GM13976 (cell line): ENCODE results near the gene GCNT4.
A peak's percentile ranks its signal among the peaks of the same experiment; 100 is the strongest.

Experiments
- DNase-seq: peaks from one replicate; pipeline ENCODE4 v3.0.0; 2012; ENCODE audit warnings: low spot score
- CTCF ChIP-seq: IDR thresholded peaks from 2 replicates; pipeline ENCODE4 v1.5.1; 2012; ENCODE audit warnings: borderline replicate concordance, mild to moderate bottlenecking; ENCODE audit not compliant: insufficient read depth; ENCODE audit errors: extremely low read depth, missing control alignments, control extremely low read depth
- in situ Hi-C: fragments of 300-500 bp; cut with MboI; formaldehyde crosslinking; loops from one replicate; pipeline ENCODE4 v1.12.0; 2022; ENCODE audit warnings: low sequenced_read_pairs, mixed read lengths, inconsistent platforms; ENCODE audit not compliant: unreplicated experiment

Gene GCNT4

GRCh38 chr5:75058986-75059535 lies 6.7 kb upstream of the GCNT4 start:
- DNase-seq, result no peak
- TF ChIP-seq CTCF, result no peak
- in situ Hi-C loops, result no loop called here

GRCh38 chr5:75057561-75057960 lies 5.2 kb upstream of the GCNT4 start:
- TF ChIP-seq CTCF, result no peak
- no peak for DNase-seq
- in situ Hi-C loops, result no loop called here

- in situ Hi-C loops, result no loop called here
- TF ChIP-seq CTCF, result no peak
Observed at GRCh38 chr5:75055727-75056144, 3.4 kb upstream of the GCNT4 start.

GRCh38 chr5:75054134-75054930 lies 2.0 kb upstream of the GCNT4 start:
- no peak for DNase-seq
- in situ Hi-C loops, result no loop called here
- TF ChIP-seq CTCF, result no peak

More at GRCh38 chr5:75055727-75056144, 3.4 kb upstream of the GCNT4 start:
- DNase-seq, result no peak

GRCh38 chr5:75053304-75054133 lies 1.2 kb upstream of the GCNT4 start:
- in situ Hi-C loops, result no loop called here
- DNase-seq, result no peak
- TF ChIP-seq CTCF, result no peak

- in situ Hi-C loops, result no loop called here
- no peak for TF ChIP-seq CTCF
Observed at GRCh38 chr5:75053054-75053303, 621 bp upstream of the GCNT4 start.

More at GRCh38 chr5:75053054-75053303, 621 bp upstream of the GCNT4 start:
- DNase-seq, result peak; percentile 55
